Ovary (tissue), 3 donors: ENCODE data around the gene CA10.

Experiments used
- POLR2A ChIP-seq: fragments of 450-650 bp; IDR thresholded peaks from one replicate; pipeline ENCODE4 v1.6.1; 2017; ENCODE audit warnings: antibody characterized with exemption, mild to moderate bottlenecking, moderate library complexity
- TF ChIP-seq, protein P1 (sequence below), 3 donors: fragments of 450-650 bp in 2 of 3; fragments of 200-600 bp in 1 of 3; IDR thresholded peaks; one replicate each; pipeline versions ENCODE4 v1.5.1 to v1.8.0; 2016 to 2022; ENCODE audit warnings: antibody characterized with exemption in 3 of 3, mild to moderate bottlenecking in 1 of 3
- donor health status: DM: no; HTN: no; CAD: no.

DNA sequence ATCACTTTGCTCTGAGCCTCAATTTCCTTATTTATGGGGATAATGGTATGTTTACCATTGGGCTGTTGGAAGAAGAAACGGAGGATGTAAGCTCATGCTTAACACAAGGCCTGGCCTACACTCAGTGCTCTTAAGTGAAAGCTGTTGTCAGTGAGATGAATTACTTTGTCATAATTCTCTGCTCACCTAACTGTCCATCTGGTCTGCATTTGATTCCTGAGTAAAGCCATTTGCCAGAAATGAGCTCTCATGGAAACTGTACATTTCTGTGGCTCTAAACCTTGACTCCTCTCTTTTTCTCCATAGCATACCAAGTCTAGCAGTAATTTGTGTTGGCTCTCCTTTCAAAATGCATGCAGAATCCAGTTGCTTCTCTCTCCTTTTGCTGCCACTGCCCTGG, 452.4 kb downstream of the CA10 start:
- TF ChIP-seq, protein P1, sequence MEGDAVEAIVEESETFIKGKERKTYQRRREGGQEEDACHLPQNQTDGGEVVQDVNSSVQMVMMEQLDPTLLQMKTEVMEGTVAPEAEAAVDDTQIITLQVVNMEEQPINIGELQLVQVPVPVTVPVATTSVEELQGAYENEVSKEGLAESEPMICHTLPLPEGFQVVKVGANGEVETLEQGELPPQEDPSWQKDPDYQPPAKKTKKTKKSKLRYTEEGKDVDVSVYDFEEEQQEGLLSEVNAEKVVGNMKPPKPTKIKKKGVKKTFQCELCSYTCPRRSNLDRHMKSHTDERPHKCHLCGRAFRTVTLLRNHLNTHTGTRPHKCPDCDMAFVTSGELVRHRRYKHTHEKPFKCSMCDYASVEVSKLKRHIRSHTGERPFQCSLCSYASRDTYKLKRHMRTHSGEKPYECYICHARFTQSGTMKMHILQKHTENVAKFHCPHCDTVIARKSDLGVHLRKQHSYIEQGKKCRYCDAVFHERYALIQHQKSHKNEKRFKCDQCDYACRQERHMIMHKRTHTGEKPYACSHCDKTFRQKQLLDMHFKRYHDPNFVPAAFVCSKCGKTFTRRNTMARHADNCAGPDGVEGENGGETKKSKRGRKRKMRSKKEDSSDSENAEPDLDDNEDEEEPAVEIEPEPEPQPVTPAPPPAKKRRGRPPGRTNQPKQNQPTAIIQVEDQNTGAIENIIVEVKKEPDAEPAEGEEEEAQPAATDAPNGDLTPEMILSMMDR (IDR thresholded peaks at IDR 0.05) = no peak
- TF ChIP-seq POLR2A = no peak
